NCI-H2081 treated with DMSO at 0.1 percent for 48 hours (cell line): Measurements from ENCODE around the gene CLCNKB.

Experiments used
- DNase-seq: peaks from one replicate; lab custom pipeline; 2025; lab: John Stamatoyannopoulos, UW

Gene CLCNKB

DNA sequence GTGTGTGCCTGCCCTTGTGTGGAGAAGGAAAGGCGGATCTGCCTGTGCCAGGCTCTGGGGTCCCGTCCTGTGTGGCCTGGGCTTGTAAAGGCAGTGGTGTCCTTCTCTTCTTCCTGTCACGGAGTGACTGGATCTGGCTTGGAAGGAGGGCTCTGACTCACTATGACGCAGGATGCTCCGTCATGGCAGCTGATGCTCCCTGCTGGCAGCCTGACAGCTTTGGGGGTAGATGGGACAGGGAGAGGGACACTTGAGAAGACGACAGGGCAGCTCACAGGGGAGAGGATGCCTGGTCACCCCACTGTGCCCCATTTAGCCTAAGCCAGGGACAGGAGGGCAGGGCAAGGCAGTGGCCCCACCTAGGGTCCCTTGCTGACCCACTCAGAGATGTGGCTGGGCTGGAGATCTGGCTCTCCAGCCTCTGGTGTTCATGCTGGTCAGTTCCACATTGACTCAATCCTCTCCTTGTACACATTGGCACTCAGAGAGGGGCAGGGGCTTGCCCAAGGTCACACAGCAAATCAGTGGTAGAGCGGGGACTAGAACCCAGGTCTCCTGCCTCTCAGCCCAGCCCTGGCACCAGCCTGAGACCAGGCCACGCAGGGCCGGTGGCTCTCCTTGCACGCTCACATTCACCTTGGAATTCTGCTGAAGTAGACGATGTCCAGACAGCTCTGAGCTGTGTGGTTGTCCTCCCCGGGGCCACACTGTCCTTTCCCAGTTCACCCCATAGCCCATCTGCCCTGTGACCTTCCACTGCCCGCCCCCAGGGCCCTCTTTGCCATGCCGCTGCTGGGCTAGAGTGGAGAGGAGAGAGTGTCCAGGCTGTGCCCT lies 32.7 kb downstream of the CLCNKB start:
- DNase-seq = no peak

DNA sequence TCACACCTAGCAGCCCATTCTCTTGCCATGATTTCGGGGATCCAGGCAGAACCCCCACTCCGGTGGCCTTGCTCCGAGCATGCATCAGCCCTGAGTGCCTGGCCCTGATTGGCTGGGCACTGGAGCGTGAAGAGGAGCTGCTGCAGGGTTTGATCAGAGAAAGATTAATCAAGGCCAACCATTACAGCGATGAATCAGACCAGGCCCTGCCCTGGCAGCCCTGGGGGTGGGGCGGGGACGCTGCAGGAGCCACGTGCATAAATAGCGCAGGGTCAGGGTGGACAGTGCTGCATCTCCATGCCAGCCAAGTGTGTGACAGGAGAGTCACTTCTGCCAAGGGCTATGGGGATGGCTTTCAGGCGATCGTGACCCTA lies 33.3 kb downstream of the CLCNKB start:
- DNase-seq = no peak

DNA sequence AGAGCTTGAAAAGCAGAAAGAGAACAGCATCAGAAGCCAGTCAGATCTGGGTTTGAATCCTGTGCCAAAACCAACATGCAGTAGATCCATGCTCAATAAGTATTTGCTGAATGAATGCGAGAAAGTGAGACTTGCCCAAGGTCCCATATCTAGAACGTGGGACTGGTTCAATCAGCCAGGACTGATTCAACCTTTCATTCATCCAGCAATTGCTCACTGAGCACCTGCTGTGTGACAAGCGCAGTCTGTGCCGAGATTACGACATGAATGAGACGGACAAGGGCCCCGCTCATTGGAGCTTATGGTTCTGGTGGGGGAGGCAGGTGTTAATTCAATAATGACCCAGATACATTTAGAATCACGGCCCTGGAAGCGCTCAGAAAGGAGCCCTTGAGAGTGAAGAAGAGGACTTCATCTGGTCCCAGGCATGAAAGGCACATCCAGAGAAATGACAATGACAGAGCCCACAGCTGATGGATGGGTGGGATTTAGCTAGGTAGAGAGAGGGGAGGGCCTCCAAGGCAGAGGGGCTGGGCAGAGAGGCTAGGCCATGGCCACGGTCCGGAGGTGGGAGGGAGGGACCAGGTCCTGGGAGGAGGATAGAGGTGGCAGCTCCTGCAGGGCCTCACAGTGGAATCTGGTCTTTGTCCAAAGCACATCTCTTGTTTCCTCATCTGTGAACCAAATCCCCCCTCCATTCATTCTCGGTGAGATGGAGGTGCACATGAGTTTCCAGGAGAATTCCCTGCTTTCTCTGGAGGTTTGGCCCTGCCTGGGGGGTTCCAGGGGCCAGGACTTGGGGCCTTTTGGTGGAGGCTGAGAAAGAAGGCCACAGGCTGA lies 34.0 kb downstream of the CLCNKB start:
- DNase-seq = no peak

DNA sequence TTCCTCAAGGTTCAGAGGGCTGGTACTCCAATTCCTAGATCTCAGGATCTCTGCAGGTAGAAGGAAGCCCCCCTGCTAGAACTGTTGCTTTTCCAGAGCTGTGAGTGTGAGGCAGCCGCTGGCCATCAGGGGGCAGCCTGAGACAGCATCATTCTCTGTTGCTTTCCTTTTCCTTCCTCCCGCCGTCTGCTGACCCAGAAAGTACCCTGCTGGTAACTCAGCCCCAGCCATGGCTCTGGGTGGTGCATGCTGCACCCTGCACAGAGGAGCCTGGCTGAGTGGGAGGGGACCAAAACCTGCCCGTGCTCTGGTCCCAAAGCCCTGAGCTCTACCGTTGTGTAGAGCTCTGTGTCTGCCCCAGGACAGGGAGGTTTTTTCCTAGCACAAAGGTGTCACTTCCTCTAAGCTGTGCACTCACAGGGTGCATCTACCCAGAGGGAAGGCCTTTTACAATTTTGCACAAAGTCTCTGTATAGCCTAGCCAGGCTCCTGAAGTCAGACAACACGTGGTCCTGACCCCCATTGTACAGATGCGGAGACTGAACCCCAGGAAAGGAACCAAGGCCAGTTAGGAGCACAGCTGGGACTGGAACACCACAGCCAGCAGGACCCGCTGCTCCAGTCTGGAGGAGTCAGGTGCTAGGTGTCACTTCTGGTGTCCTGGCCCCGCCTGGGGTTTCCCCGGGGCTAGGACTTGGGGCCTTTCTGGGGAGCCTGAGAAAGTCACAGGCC lies 35.5 kb downstream of the CLCNKB start:
- peak; percentile 68 for DNase-seq

DNA sequence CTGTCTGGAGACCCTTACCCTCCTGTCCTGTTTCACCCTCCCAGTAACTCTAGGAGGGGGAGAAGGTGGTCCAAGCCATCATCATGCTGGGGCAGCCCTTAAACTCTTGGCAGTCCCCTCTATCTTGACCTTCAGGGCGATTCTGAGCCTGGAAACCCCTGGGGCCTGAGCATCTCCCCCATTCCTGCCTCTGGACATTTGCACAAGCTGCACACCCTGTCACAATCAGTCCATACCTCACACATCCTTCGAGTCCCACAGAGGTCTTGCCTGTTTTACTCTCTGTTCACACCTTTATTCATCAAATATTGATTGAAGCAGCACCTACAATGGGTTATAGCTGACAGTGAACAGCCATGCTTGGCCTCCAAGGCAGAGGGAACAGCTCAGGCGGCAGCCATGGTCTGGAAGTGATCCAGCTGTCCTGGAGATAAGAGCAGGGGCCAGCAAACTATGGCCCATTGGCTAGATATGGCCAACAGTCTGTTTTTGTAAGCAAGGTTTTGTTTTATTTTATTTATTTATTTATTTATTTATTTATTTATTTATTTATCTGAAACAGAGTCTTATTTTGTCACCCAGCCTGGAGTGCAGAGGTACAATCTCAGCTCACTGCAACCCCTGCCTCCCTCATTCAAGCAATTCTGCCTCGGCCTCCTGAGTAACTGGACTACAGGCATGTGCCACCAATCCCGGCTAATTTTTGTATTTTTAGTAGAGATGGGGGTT lies 37.0 kb downstream of the CLCNKB start:
- DNase-seq = no peak

- no peak for DNase-seq
These were observed 38.1 kb downstream of the CLCNKB start for GRCh38 chr1:16081636-16082035.

- peak; percentile 5 for DNase-seq
These were observed 38.9 kb downstream of the CLCNKB start for GRCh38 chr1:16082283-16083038.

GRCh38 chr1:16083486-16083885 lies 39.9 kb downstream of the CLCNKB start:
- DNase-seq = no peak

DNA sequence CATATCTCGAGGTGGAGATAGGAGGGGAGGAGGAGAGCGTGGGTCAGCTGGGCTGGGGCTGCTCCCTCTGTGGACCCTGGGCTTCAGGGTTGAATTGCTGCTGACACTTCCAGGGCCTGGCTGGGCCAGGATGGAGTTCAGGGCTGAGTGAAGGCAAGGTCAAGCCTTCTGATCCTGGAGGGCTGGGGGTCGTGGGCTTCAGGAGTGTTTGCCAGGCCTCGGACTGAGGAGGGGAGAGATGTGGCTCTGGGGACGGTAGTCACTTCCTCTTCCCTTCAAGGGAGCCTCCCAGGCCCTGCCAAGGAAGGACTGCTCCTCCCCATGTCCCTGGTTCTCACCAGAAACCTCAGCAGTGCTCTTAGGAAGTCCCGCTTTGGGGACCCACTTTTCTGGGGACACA lies 41.9 kb downstream of the CLCNKB start:
- DNase-seq = no peak

DNA sequence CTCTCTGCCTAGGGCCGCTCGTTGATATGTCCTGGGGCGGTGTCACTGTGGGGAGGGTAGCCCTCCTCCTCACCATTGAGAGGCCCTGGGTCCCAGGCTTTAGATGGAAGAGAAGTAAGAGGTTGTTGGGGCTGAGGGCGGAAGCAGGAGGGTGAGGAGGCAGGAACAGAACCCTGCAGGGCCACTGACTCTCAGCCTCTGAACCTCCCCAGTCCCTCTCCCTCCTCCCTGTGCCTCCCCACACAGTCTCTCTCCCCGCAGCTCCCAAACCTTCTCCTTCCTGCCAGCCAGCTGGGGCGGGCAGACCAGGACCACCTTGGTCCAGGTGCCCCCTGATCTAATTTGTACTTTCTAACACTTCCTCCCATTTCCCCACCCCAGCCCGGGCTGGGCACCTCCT lies 44.2 kb downstream of the CLCNKB start:
- DNase-seq = no peak

DNA sequence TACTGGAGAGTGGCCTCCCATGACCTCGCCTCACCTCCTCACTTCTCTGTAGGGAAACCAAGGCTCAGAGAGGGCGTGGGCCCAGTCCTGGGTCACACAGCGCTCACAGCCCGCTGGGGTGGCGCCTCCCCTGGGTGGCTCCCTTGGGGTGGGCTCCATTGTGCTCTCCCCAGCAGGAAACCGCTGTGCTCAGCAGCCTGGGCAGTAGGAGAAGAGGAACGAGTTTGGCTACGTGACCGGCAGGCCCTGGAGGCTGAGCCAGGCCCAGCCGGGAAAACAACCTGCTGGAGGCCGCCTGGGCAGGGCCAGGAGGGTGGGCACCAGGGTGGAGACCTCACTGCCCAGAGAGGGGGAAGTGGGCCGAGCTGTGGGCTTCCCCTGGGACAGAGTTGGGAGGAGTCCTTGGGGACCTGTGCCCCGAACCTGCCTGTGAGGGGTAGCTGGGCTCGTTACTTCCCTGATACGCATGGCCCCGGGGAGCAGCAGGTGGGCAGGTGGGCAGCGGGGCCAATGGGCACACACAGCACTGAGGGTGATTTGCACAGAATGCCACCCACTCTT lies 44.8 kb downstream of the CLCNKB start:
- DNase-seq = no peak

DNA sequence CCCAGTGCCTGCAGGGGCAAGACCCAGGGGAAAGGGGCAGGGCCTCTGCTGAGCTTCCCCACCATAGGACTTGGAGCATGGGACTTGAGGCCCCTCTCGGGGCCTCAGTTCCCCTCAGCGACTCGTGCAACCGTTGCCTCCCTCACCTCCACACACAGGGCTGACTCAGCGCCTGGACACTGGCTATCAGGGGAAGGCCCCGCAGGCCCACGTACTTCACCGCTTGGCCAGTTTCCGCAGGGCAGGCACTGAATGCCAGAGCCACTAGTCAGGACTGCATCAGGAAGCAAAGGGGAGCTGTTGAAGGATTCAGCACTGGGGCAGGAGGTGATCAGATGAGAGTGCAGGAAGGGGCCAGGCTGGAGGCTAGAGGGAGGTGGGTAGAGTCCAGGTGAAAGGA lies 45.4 kb downstream of the CLCNKB start:
- no peak for DNase-seq

DNA sequence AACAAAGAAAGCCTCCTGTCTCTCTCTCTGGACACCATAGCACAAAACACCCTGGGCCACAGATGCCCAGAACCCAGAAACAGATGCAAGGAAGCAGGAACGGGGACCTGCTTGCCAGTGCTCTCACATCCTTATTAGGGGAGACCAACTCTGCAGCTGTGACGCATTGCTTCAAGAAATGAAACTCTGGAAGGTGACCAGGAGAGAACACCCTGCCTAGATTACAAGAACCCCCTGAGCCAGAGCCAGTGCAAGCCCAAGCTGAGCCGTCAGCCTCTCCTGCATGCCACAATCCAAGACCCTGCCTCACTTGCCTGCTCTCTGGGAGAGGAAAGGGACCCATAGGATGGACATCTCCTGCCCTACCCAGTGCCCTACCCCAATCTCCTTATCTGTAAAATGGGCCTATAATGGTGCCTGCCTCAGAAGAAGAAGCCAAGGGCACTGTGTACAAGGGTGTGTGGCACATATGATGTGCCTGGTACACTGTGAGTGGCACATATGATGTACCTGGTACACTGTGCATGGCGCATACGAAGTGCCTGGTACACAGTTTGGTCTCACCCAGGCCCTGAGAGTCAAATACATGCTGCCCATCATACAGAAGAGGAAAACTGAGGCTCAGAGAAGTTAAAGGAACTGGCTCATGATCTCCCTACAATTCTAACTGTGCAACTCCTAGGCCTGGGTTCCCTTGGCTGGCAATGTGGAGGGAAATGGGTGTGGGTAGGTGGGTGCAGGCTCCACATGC lies 46.7 kb downstream of the CLCNKB start:
- no peak for DNase-seq

DNA sequence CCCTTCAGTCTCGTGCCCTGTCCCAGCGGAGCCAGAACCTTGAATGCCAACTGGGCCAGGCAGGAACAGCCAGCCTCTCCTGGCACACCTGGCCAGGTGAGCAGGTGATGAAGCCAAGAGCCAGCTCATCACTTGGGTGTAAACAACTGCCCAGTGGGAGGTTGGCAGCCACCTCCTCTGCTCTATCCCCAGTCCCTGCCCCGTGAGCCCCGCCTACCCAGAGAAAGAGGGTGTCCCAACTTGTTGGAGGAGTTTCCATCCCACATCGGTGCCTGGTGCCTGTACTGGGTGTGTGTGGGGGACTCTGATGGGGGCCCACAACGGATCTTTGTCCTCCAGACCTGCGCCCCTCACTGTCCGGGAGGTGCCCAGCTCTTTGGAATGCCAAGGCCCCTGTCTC lies 47.7 kb downstream of the CLCNKB start:
- no peak for DNase-seq

GRCh38 chr1:16092097-16092922 lies 48.7 kb downstream of the CLCNKB start:
- no peak for DNase-seq

DNA sequence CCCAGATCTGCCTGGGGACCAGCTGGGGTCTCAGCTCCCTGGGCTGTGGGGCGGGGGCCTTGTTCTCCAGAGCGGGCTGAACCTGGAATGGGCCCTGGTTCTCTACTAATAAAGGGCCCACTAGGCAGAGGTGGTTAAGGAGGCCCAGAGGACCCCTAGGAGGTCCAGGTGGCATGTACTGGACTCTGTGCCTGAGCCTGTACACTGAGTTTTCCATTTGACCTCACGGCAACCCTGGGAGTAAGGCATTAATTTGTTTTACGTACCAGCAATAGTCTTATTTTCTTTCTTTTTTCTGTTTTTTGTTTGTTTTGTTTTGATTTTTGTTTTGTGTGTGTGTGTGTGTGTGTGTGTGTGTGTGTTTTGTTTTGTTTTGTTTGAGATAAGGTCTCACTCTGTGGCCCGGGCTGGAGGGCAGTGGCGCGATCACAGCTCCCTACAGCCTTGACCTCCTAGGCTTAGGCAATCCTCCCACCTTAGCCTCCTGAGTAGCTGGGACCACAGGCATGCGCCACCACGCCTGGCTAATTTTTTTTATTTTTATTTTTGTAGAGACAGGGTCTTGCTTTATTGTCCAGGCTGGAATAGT lies 49.4 kb downstream of the CLCNKB start:
- no peak for DNase-seq

- no peak for DNase-seq
These were observed 50.0 kb downstream of the CLCNKB start for GRCh38 chr1:16093611-16094010.

DNA sequence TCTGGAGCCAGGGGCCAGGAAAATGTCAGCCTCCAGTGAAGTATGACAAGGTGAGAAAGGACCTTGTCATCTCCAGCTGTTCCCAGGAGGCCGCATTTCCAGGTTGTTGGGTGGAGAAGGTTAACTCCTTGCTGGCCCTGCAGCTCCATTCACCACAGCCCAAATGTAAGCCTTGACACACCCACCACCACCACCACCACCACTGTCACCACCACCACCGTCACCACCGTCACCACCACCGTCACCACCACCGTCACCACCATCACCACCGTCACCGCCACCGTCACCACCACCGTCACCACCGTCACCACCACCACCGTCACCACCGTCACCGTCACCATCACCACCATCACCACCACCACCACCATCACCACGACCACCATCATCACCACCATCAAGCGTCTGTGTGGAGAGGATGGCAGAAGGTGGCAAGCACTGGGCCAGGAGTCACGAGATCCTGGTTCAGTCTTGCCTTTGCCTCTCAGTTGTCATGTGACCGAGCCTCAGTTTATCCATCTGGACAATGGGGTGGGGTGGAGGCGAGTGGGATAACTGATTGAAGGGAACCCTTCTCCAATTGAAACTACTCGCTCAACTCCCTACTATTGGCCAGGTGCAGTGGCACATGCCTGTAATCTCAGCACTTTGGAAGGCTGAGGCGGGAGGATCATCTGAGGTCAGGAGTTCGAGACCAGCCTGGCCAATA lies 51.0 kb downstream of the CLCNKB start:
- no peak for DNase-seq
